TTC549 (cell line): Measurements from ENCODE around the gene TUBA8.
"Not testable (repeated sequence)": the region's sequence is repeated elsewhere in the genome, so short reads cannot be mapped to it uniquely, and the experiment has no call there.

Experiments used
- FAIRE-seq: peaks from 2 replicates; lab custom pipeline; 2012; peaks lifted over from hg19 to GRCh38; lab: Jason Lieb, UNC

The TUBA8 gene

DNA sequence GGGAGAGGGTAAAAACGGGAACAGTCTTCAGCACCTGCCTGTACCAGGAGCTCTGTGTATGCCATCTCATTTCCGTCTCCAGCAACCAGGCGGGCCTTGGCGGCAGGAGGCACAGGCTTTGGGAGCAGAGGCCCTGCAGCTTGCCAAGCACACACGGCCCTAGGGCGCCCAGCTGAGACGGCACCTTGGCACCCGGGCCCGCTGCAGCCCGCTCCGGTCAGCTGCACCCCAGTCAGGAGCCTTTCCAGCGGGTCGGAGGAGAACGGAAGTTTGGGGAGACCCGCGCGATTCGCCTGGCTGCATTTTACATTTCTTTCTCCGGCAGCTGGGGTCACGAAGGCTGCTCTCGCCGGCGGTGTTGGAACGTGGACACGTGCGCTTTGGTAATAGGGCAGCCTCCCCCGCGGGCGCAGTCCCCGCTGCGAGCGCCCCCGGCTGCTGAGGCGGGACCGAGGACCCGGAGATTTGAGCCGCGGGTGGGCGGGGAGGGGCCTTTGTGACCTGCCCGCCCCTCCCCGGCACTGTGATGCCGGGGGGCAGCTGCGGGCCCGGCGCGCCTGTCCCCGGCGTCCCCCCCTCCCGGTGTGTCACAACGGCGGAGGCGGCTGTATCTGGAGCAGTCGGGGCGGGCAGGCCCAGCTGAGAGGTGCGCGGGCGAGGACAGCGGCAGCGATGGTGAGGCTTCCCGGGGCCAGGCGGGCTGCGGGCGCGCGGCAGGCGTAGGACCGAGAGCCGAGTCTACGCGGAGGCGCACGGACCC, at the start of gene TUBA8:
TSS of gene TUBA8 (plus strand) at position 616 of the 760 bp plus-strand sequence. CDS start at position 673, 57 bp downstream.
- FAIRE-seq: no peak

GRCh38 chr22:18062421-18062820, 48.2 kb upstream of the TUBA8 start:
- FAIRE-seq: no peak

GRCh38 chr22:18063306-18063705, 47.3 kb upstream of the TUBA8 start:
- no peak for FAIRE-seq

- FAIRE-seq: not testable (repeated sequence)
These were observed 46.9 kb upstream of the TUBA8 start for GRCh38 chr22:18063715-18064114.

- FAIRE-seq: no peak
These were observed 46.0 kb upstream of the TUBA8 start for GRCh38 chr22:18064636-18065035.

GRCh38 chr22:18065256-18065655, 45.4 kb upstream of the TUBA8 start:
- FAIRE-seq: no peak

GRCh38 chr22:18066181-18066859, 44.3 kb upstream of the TUBA8 start:
- no peak for FAIRE-seq

DNA sequence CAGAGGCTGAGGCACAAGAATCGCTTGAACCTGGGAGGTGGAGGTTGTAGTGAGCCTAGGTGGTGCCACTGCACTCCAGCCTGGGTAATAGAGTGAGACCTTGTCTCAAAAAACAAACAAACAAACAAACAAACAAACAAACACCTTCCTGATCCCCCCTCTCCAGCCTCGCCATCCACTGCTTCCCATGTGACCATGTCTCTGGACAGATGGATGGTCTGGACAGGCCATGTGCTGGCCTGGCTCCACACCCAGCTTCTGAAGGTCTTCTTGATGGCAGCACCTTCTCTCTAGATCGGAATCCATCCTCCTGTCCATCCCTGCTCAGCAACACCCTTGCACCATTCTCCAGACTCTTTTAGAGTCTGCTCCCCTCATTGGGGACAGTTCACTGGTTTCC, 43.5 kb upstream of the TUBA8 start:
- no peak for FAIRE-seq

DNA sequence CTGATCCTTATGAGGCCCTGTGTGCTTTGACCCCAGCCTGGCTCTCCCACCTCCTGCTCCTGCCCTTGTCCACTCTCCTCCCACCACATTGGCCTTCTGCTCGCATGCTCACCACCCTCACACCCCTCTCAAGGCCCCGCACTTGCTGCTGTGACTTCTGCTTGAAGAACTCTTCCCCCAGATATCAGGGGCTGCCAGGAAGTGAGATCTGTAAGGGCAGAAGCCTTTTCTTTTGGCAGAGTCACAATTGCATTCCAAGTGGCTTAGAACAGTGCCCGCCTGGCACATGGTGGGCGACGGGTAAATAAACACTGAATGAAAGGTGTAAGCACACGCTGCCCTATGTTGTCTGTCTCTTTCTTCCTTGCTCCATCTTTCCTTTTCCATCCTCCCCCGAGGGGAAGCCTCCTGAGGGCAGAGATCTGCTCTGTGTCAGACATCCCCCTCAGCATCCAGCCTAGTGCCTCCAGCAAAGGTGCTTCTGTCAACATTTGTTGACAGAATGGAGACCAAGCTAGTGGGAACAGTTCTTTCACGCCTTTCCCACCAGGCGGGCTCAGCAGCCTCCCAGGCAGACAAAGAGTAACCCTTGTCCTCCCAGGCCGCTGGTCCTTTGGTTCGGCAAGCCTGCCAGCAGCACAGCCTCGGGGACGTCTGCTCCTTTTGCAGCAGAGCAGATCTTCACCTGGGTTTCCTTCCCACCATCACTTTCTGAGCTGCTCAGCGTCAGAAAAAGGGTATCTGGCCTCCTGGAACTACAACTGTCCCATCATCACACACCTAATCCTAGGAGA, 42.9 kb upstream of the TUBA8 start:
- no peak for FAIRE-seq

DNA sequence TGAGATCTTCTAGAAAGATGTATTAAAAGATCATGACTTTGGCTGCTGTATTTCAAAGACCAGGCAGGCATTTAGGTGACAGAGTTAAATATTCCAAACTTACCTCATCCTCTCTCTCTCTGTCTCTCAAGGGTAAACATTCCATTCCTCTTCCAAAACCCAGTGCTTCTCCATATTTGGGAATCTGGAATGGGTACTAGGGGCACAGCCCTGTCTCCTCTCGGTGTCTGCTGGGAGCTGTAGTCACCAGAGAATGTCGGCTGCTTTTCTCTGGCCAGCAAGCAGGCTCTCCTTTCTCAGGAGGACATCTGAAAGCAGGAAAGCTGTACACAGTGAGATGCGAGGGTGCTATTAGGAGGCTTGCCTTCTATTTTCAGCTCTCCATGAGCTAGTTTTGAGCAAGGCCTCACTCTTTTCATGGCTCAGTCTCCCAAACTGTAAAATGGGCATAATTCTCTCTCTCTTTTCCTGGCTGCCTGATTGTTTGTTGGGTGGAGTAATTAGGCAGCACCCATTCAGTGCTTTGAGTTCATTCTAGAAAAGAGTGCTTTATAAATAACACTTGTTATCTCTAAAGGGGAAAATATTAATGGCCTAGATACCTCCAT, 42.1 kb upstream of the TUBA8 start:
- FAIRE-seq: no peak

- no peak for FAIRE-seq
These were observed 41.6 kb upstream of the TUBA8 start for GRCh38 chr22:18069041-18069440.

- FAIRE-seq: no peak
These were observed 40.6 kb upstream of the TUBA8 start for GRCh38 chr22:18070041-18070440.

DNA sequence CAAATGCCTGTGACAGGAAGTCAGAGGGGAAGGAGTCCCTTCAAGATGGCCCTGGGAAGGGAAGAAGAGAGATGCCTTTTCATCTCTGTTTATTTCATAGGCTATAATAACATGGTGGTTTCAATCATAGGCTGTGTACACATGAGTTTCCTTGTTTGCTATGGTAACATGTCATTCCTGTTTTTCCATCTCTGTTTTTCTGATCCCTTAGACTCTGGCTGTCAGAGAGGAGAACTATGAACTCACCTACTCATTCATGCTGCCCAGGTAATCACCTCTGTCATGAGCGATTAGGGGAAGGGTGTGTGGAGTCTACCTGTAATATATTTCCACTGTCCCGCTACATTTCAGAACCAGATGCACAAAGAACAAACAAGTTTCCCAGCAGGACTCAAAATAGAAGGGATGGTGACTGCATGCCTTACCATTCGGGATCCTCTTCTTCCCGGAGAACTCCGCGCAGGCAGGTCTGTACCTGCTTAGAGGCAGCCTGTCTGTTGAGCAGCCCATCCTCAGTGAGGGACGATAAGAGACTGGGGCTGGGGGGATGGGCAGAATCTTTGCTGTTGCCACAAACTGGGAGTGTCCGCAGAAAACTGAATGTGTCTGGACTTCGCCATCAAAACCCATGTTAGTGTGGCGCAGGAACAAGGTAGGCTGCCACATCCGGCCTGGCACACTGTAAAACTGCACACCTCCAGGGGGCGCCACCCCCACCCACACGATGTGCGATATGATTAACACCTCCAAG, 39.9 kb upstream of the TUBA8 start:
- FAIRE-seq: no peak

DNA sequence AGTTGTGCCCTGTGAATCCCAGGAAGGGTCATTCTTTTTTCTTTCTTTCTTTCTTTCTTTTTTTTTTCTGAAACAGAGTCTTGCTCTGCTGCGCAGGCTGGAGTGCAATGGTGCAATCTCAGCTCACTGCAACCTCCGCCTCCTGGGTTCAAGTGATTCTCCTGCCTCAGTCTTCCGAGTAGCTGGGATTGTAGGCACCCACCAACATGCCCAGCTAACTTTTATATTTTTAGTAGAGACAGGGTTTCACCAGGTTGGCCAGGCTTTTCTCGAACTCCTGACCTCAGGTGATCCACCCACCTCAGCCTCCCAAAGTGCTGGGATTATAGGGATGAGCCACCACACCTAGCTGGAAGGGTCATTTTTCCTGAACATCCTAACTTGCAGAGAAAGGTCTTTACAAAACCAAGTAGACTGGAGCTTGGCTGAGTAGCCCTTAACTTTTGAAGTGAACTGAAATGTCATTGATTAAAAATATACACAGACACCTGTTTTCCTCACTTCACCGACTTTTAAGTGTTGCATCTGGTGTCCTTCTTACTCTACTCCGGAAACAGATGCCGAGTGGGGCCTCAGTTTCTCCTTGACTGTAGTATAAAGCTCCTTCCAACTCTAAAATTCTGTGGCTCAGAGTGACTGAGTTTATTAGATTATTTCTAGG, 39.2 kb upstream of the TUBA8 start:
- not testable (repeated sequence) for FAIRE-seq

DNA sequence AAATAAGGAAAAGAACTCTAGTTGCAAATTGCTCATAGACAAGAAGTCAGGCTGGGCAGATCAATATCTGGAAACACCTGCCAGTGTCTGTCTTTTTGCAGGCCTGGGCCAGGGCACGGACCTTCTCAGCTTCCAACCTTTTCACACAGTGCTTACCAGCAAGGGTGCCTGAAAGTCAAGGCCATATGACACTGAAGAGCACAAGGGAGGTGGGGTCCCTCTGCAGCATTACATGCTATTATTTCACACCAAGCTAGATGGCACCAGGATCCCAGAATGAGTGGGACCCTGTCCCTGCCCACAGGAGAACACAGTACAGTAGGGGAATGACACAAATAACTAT, 38.7 kb upstream of the TUBA8 start:
- no peak for FAIRE-seq

GRCh38 chr22:18073467-18073866, 37.1 kb upstream of the TUBA8 start:
- no peak for FAIRE-seq

- FAIRE-seq: not testable (repeated sequence)
These were observed 36.7 kb upstream of the TUBA8 start for GRCh38 chr22:18073927-18074326.

- FAIRE-seq: no peak
These were observed 35.4 kb upstream of the TUBA8 start for GRCh38 chr22:18075101-18075719.

GRCh38 chr22:18075720-18076497, 34.7 kb upstream of the TUBA8 start:
- peak; percentile 86 for FAIRE-seq

GRCh38 chr22:18077087-18077638, 33.4 kb upstream of the TUBA8 start:
- FAIRE-seq: no peak
